ENCODE measurements around the gene ZNF280B.
"Not testable (repeated sequence)": the region's sequence is repeated elsewhere in the genome, so short reads cannot be mapped to it uniquely, and the experiment has no call there.

Gene ZNF280B

DNA sequence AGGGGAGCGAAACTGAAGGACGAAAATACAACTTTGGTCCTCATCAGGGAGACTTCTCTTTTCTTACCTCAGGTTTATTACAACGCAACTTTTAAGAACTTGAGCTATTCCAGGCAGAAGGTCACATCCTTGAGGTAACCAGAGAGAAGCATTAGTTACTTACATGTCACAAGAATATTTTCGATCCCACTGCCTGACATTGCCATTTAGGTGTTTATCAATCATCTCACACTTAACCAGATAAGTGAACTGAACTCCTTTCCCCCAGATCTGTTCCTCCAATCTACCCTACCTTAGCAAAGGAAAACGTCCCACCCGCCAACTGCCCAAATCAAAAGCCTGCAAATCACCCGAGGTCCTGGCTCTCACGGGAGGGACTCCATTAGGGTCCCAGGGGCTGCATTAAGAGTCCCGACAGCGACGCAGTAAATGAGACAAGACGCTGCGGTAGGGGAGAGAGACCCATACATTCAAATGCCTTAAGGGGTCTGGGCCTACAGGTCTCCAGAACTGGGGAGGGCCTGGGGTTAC is 734 bp downstream of the ZNF280B start:
- no peak for DNase-seq (ENCODE audit: low read depth)

DNA sequence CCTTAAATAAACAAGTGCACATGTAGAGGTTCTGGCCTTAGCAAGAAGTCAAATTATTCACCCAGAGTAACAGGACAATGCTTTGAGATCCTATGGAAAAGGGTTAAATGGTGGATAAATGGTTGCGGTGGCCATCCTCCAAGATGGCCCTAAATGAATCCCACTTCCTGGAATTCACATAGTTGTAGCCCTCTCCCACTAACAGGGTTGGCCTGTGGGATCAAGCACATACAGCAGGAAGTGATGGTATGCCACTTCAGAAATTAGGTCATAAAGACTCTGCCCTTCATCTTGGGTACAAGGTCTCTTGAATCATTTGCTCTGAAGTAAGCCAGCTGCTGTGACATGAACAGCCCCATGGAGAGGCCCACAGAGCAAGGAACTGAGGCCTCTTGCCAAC is 1.8 kb downstream of the ZNF280B start:
- DNase-seq (ENCODE audit: low read depth), result no peak

- no peak for DNase-seq (ENCODE audit: low read depth)
Observed at GRCh38 chr22:22498267-22498666, 10.3 kb downstream of the ZNF280B start.

DNA sequence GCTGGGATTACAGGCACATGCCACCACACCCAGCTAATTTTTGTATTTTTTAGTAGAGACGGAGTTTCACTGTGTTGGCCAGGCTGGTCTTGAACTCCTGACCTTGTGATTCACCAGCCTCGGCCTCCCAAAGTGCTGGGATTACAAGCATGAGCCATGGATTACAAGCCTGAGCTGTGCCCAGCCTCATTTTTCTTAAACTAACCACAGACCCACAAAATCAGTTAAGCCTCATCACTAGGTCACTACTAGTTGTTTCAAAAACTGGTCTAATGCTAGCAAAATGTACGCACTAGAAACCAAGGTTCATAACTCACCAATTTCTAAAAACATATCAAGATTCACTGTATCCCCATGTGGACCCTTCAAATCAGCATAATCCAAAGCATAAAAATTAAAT is 17.0 kb downstream of the ZNF280B start:
- DNase-seq (ENCODE audit: low read depth), result not testable (repeated sequence)

- no peak for DNase-seq (ENCODE audit: low read depth)
Observed at GRCh38 chr22:22488736-22489135, 19.8 kb downstream of the ZNF280B start.

DNA sequence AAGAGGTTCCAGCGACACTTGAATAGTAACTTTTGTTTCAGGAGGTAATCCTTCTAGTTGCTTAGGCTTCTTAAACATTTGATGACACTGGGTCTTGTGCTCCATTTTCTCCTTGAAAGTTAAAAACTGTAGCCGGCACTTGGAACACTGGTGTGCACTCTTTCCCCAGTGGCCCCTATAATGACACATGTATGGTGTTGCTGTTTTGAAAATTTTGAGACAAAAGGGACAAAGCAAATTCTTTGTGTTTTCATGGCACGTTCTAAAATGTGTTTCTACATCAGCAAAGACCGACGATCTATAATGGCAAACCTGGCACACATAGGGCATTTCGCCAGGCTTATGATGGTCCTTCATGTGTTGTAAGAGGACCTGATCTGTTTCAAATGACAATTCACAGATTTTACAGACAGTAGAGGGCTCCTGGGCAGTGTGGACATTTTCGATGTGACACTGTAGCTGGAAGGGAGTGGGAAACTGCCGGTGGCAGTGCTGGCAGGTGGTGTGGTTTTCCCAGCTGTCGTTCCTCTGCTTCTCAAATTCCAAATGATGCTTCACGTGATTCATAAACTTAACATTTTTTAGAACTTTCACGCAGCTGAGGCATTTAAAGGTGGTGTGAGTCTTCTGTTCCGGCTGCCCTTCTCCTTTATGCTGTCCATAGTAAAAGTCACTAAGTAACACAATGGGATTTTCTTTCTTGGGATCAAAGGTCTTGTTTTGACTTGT is 20.5 kb downstream of the ZNF280B start:
- no peak for DNase-seq (ENCODE audit: low read depth)

DNA sequence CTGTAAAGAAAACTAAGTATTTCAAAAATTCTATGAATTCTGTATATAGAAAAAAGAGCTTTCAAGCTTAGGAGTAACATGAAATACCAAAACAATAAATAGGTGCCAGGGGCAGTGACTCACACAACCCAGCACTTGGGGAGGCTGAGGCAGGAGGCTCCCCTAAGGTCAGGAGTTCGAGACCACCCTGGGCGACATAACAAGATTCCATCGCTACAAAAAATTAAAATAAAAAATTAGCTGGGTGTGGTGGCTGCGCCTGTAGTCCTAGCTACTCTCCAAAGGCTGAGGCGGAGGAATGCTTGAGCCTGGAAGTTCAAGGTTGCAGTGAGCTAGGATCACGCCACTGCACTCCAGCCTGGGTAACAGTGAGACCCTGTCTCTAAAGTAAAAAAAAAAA is 21.5 kb downstream of the ZNF280B start:
- DNase-seq (ENCODE audit: low read depth), result no peak

GRCh38 chr22:22486132-22486899 is 22.2 kb downstream of the ZNF280B start:
- no peak for DNase-seq (ENCODE audit: low read depth)

DNA sequence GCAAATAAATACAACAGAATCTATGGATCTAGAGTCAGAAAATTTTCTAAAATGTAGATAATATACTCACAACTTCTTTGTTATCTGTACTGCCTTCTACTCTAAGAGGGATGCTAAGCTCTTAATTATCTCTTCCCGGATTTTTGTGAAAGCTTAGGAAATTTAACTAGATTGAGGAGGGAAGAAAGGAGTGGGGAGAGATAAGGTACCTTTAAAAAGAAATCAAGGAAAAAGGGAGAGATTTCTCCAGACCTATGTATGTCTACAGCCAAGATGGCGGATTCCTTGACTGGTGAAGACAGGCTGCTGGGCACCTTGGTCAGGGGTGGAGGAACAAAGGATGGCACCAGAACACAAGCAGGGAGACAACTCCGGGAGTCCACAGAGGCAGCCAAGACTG is 23.0 kb downstream of the ZNF280B start:
- DNase-seq (ENCODE audit: low read depth), result no peak

- no peak for DNase-seq (ENCODE audit: low read depth)
Observed at GRCh38 chr22:22484023-22484422, 24.5 kb downstream of the ZNF280B start.

DNA sequence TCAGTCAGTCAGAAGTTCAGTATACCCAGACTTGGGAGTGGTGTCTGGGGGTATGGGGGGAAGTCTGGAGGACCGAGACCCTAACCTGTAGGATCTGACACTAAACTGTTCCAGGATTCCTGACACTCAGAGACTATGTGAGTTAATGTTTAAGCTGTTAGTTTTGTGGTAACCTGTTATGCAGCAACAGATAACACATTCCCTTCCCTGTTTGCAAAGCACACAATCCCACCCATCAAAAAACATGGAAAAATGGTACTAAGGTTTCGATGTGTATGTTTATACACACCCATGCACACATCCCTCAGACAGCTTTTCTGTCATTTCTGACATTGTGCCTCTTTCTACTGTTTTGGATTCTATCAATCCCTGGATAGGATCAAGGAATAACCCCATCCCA is 27.6 kb downstream of the ZNF280B start:
- DNase-seq (ENCODE audit: low read depth), result no peak

- peak; percentile 6 for DNase-seq (ENCODE audit: low read depth)
Observed at GRCh38 chr22:22479999-22480532, 28.5 kb downstream of the ZNF280B start.

GRCh38 chr22:22479116-22479515 is 29.4 kb downstream of the ZNF280B start:
- no peak for DNase-seq (ENCODE audit: low read depth)

DNA sequence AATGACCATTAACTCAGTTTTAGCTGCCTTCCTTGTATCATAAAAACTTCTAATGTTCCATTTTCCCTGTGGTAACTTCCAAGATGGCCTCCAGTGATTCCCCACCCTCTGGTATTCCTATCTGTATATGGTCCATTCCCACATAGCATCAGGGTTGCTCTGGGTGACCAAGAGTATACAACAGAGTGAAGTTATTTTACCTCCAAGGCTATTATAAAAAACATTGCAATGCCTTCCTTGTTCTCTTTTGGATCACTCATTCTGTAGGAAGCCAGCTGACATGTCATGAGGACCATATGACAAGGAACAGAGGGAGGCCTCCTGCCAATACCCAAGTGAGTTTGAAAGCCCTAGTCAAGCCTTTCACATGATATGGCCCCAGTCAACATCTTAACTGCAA is 30.1 kb downstream of the ZNF280B start:
- DNase-seq (ENCODE audit: low read depth), result no peak

DNA sequence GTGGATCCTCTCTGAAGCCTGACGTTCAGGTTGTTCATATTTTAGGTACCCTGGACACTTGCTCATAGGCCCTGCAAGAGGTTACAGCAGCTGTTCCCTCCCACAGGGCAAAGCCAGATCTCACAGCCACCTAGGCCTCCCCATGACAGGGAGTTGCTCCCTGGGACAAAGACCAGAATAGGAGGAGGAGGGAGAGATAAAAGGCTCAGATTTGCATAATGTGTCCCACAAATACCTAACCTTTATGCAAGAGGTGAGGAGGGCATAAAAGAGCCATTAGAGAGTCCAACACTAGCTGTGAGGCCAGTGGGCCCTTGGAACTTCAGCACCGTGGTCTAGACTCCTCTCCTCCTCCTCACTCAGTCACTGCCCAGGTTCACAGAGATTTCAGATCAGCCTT is 33.8 kb downstream of the ZNF280B start:
- no peak for DNase-seq (ENCODE audit: low read depth)

DNA sequence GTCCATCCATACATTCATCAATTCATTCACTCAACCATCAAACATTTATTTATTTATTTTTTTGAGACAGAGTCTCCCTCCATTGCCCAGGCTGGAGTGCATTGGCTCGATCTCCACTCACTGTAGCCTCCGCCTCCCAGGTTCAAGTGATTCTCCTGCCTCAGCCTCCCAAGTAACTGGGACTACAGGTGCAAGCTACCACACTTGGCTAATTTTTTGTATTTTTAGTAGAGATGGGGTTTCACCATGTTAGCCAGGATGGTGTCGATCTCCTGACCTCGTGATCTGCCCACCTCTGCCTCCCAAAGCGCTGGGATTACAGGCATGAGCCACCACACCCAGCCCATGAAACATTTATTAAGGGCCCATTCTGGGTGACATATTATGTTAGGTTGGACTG is 37.4 kb downstream of the ZNF280B start:
- not testable (repeated sequence) for DNase-seq (ENCODE audit: low read depth)

DNA sequence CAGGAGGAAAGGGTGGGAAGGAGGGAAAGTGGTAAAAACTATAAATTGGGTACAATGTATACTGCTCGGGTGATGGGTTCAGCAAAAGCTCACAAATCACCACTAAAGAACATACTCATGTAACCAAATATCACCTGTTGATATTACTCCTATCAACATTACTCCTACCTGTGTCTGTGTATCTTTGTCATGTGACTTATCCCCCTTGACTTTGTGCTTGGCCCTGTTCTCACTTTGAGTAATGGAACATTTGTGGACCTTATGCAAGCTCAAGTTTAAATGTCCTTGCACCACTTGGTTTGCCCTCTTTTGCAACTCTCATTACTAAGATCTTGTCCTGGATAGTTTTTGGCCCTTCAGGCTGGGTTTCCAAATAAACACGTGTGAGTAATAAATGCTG is 39.0 kb downstream of the ZNF280B start:
- DNase-seq (ENCODE audit: low read depth), result no peak

DNA sequence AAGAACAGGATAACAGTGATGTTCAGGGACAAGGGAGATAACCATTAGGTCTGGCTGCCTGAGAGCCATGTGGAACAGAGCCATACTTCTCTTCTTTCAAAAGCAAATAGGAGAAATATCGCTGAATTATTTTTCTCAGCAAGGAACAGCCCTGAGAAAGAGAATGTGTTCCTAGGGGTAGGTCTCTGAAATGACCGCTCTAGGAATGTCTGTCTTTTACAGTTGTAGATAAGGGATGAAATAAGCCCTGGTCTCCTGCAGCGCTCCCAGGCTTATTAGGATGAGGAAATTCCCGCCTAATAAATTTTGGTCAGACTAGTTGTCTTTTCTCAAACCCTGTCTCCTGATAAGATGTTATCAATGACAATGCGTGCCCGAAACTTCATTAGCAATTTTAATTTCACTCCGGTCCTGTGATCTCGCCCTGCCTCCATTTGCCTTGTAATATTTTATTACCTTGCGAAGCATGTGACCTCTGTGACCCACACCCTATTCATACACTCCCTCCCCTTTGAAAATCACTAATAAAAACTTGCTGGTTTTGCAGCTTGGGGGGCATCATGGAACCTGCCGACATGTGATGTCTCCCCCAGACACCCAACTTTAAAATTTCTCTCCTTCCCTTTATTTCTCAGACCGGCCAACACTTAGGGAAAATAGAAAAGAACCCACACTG is 39.6 kb downstream of the ZNF280B start:
- not testable (repeated sequence) for DNase-seq (ENCODE audit: low read depth)

DNA sequence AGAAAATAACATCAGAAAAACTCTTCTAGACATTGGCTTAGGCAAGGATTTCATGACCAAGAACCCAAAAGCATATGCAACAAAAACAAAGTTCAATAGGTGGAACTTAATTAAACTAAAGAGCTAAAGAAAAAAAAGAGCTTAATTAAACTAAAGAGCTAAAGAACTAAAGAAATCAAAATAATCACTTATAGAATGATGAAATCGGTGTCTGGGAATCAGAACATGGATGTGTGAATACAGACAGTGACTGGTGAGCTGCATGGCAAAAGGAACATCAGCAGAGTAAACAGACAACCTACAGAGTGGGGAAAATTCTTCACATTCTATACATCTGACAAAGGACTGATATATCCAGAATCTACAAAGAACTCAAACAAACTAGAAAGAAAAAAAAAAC is 41.4 kb downstream of the ZNF280B start:
- DNase-seq (ENCODE audit: low read depth), result no peak

- no peak for DNase-seq (ENCODE audit: low read depth)
Observed at GRCh38 chr22:22465782-22466181, 42.8 kb downstream of the ZNF280B start.

GRCh38 chr22:22465094-22465602 is 43.4 kb downstream of the ZNF280B start:
- DNase-seq (ENCODE audit: low read depth), result no peak

GRCh38 chr22:22464541-22465054 is 43.9 kb downstream of the ZNF280B start:
- no peak for DNase-seq (ENCODE audit: low read depth)
